ENCODE data around the gene TSSK3.

Gene TSSK3

DNA sequence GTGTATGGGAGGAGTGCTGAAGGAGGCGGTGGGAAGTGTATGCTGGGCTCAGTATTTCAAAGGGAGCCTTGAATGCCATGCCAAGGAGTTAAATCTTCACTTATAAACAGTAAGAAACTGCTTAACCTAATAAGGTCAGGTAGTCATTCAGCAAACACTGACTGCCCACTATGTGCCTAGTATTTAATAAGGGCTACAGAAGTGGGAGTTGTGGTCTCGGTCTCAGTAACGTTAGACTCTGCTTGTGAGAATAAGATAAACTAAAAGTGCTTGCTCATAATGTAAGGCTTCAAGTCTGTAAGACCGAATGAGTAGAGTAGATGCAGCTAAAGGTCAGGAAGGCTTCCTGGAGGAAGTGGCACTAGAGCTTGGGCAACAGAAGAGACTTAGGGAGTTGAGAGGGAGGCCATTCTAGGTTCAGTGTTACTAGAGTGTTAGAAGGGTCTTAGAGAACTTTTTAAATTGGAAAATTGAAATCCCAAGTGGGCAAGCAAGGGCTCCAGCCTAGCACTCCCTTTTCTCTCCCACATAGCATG lies 32.3 kb upstream of the TSSK3 start:
- TF ChIP-seq, protein P1, sequence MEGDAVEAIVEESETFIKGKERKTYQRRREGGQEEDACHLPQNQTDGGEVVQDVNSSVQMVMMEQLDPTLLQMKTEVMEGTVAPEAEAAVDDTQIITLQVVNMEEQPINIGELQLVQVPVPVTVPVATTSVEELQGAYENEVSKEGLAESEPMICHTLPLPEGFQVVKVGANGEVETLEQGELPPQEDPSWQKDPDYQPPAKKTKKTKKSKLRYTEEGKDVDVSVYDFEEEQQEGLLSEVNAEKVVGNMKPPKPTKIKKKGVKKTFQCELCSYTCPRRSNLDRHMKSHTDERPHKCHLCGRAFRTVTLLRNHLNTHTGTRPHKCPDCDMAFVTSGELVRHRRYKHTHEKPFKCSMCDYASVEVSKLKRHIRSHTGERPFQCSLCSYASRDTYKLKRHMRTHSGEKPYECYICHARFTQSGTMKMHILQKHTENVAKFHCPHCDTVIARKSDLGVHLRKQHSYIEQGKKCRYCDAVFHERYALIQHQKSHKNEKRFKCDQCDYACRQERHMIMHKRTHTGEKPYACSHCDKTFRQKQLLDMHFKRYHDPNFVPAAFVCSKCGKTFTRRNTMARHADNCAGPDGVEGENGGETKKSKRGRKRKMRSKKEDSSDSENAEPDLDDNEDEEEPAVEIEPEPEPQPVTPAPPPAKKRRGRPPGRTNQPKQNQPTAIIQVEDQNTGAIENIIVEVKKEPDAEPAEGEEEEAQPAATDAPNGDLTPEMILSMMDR (IDR thresholded peaks at IDR 0.05; ENCODE audit: extremely low read depth, insufficient read depth, missing control alignments) = no peak
- in situ Hi-C loops (cut with MboI; ENCODE audit: low pct_unique_long_range_greater_than_20kb, low sequenced_read_pairs, unreplicated experiment) = no loop called here

DNA sequence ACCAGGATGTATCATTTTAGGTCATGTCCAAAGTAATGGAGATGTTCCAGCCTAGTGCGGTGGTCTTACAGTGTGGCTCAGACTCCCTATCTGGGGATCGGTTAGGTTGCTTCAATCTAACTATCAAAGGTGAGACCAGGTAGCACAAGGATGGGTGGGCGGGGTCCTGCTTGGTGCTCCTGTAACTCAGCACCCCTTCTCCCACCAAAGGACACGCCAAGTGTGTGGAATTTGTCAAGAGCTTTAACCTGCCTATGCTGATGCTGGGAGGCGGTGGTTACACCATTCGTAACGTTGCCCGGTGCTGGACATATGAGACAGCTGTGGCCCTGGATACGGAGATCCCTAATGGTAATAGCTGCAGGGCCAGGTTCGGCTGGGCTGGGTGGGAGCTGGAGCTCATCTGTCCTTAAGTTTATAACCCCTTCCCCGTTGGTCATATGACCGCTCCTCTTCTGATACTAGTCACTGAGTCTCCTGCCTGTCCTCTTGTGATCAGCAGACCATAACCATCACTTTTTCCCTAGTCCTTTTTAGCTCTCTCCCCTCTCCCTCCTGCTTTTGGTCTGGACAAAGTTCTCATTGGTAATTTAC lies 31.7 kb upstream of the TSSK3 start:
- DNase-seq (ENCODE audit: low spot score) = no peak
- TF ChIP-seq, protein P1 (IDR thresholded peaks at IDR 0.05; ENCODE audit: extremely low read depth, insufficient read depth, missing control alignments) = no peak
- in situ Hi-C loops (cut with MboI; ENCODE audit: low pct_unique_long_range_greater_than_20kb, low sequenced_read_pairs, unreplicated experiment) = no loop called here

More for the DNA sequence above, 32.3 kb upstream of the TSSK3 start:
- no peak for DNase-seq (ENCODE audit: low spot score)

DNA sequence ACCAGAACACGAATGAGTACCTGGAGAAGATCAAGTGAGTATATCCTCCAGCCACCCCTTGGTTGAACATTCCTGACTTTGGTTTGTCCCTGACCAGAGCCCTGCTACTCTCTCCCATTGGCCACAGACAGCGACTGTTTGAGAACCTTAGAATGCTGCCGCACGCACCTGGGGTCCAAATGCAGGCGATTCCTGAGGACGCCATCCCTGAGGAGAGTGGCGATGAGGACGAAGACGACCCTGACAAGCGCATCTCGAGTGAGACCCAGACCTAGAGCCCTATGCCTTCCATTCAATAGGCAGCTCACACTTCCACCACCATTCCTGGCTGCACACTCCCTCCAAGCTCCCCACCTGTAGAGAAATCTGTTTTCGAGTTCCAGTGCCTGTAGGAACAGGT lies 30.8 kb upstream of the TSSK3 start:
- in situ Hi-C loops (cut with MboI; ENCODE audit: low pct_unique_long_range_greater_than_20kb, low sequenced_read_pairs, unreplicated experiment) = no loop called here
- no peak for DNase-seq (ENCODE audit: low spot score)

DNA sequence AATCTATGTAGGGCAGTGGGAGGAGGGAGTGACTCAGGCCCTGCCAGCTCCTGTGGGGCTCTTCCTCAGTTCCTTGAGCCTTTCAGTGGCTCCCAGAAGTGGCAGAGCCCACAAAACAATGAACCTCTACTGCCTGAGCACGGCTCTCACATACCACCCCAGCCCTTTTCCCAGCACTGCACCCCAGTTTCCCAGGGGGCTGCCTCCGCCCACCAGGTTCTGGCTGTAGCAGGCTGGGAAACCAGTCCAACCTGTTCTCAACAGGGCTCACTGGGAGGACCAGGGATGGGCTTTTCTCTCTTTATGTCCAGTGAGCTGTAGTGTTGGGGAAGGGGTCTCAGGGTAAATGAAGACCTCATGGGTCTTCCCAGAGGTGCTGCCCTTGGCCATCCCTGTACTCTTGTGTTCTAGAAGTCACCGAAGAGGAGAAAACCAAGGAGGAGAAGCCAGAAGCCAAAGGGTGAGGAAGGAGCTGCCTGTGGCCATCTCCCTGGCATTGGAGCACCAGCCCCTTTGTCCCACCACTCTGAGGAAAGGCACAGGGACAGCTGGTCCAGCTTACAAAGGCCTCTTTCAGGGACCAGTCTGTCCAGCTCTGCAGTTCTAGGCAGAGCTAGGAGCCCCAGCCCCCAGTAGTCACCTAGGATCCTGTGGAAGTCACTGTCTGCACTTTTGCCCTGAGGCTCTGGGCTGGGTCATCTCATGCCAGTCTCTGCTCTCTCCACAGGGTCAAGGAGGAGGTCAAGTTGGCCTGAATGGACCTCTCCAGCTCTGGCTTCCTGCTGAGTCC lies 29.9 kb upstream of the TSSK3 start:
- TF ChIP-seq, protein P1 (IDR thresholded peaks at IDR 0.05; ENCODE audit: extremely low read depth, insufficient read depth, missing control alignments) = no peak
- DNase-seq (ENCODE audit: low spot score) = no peak
- in situ Hi-C loops (cut with MboI; ENCODE audit: low pct_unique_long_range_greater_than_20kb, low sequenced_read_pairs, unreplicated experiment) = no loop called here

More for the DNA sequence above, 30.8 kb upstream of the TSSK3 start:
- TF ChIP-seq, protein P1 (IDR thresholded peaks at IDR 0.05; ENCODE audit: extremely low read depth, insufficient read depth, missing control alignments) = no peak

DNA sequence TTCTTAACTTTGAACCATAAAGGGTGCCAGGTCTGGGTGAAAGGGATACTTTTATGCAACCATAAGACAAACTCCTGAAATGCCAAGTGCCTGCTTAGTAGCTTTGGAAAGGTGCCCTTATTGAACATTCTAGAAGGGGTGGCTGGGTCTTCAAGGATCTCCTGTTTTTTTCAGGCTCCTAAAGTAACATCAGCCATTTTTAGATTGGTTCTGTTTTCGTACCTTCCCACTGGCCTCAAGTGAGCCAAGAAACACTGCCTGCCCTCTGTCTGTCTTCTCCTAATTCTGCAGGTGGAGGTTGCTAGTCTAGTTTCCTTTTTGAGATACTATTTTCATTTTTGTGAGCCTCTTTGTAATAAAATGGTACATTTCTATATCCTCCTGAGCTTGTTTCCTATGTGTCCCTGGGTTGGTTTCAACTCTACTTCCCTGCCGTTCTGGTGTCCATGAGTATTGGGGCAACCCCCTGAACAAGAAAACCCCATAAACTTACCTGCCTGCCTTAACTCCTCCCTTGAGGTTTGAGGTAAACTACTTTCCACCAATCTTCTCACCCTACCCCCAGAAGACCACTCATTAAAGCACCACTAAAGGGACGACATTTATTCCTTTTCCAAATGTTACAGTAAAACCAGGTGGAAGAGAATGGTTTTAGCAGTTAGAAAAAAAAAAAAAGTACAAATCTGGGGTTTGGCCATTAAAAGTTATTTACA lies 28.9 kb upstream of the TSSK3 start:
- DNase-seq (ENCODE audit: low spot score) = no peak
- in situ Hi-C loops (cut with MboI; ENCODE audit: low pct_unique_long_range_greater_than_20kb, low sequenced_read_pairs, unreplicated experiment) = no loop called here
- TF ChIP-seq, protein P1 (IDR thresholded peaks at IDR 0.05; ENCODE audit: extremely low read depth, insufficient read depth, missing control alignments) = no peak

DNA sequence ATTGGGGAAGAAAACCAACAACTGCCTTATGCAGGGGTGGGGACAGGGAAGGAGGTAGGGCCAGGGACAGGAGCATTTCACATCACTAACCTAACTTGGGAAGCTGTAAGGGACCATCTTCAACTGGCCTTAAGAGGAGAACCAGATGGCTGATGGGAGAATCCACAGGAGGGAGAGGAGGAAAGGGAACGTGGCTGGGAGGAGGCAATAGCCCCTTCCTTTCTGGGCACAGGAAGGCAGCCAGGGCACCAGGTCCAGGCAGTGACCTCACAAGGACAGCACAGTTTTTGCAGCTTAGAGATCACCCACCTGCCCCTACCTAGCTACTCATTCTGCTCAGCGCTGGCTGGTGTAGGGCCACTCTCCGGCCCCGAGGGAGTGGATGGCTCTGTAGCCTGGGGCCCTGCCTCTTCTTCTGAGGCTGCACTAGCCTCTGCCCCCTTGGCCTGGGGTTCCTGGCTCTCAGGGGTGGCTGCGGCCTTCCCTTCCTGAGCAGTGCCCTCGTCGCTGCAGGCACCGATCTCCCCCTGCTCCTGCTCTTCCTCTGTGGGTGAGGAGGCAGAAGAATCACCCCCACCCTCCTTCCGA lies 28.0 kb upstream of the TSSK3 start:
- no peak for DNase-seq (ENCODE audit: low spot score)
- in situ Hi-C loops (cut with MboI; ENCODE audit: low pct_unique_long_range_greater_than_20kb, low sequenced_read_pairs, unreplicated experiment) = no loop called here
- TF ChIP-seq, protein P1 (IDR thresholded peaks at IDR 0.05; ENCODE audit: extremely low read depth, insufficient read depth, missing control alignments) = no peak

Data from GM13977 (cell line).